ENCODE measurements around the gene PRIM2.
"Not testable (repeated sequence)": the region's sequence is repeated elsewhere in the genome, so short reads cannot be mapped to it uniquely, and the experiment has no call there.

DNA sequence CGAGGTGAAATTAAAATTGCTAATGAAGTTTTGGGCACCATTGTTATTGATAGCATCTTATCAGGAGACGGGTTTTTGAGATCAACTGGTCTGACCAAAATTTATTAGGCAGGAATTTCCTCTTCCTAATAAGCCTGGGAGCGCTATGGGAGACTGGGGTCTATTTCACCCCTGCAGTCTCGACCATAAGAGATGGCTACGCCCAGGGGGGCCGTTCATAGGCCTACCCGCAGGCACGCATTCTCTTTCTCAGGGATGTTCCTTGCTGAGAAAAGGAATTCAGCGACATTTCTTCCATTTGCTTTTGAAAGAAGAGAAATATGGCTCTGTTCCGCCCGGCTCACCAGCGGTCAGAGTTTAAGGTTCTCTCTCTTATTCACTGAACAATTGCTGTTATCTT lies 201.8 kb downstream of the PRIM2 start:
- TF ChIP-seq, protein P1, sequence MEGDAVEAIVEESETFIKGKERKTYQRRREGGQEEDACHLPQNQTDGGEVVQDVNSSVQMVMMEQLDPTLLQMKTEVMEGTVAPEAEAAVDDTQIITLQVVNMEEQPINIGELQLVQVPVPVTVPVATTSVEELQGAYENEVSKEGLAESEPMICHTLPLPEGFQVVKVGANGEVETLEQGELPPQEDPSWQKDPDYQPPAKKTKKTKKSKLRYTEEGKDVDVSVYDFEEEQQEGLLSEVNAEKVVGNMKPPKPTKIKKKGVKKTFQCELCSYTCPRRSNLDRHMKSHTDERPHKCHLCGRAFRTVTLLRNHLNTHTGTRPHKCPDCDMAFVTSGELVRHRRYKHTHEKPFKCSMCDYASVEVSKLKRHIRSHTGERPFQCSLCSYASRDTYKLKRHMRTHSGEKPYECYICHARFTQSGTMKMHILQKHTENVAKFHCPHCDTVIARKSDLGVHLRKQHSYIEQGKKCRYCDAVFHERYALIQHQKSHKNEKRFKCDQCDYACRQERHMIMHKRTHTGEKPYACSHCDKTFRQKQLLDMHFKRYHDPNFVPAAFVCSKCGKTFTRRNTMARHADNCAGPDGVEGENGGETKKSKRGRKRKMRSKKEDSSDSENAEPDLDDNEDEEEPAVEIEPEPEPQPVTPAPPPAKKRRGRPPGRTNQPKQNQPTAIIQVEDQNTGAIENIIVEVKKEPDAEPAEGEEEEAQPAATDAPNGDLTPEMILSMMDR (IDR thresholded peaks at IDR 0.05): not testable (repeated sequence)
- TF ChIP-seq POLR2A (IDR thresholded peaks at IDR 0.05): not testable (repeated sequence)
